Measurements from ENCODE around the gene RFX6.

RFX6 gene

GRCh38 chr6:116895935-116896334 lies 18.9 kb downstream of the RFX6 start:
- DNase-seq: no peak

GRCh38 chr6:116902634-116903033 lies 25.6 kb downstream of the RFX6 start:
- no peak for DNase-seq

GRCh38 chr6:116922853-116923548 lies 46.0 kb downstream of the RFX6 start:
- DNase-seq: no peak

GRCh38 chr6:116924245-116924644 lies 47.2 kb downstream of the RFX6 start:
- DNase-seq: no peak

- DNase-seq: no peak
Measured at GRCh38 chr6:116925088-116925794, 48.2 kb downstream of the RFX6 start.

- DNase-seq: peak; percentile 72
Measured at GRCh38 chr6:116928677-116929076, 51.6 kb downstream of the RFX6 start.

GRCh38 chr6:116929825-116930224 lies 52.8 kb downstream of the RFX6 start:
- no peak for DNase-seq

GRCh38 chr6:116931456-116931855 lies 54.4 kb downstream of the RFX6 start:
- DNase-seq: no peak

GRCh38 chr6:116932496-116932895 lies 55.5 kb downstream of the RFX6 start:
- no peak for DNase-seq

- DNase-seq: no peak
Measured at GRCh38 chr6:116933485-116933884, 56.4 kb downstream of the RFX6 start.

- no peak for DNase-seq
Measured at GRCh38 chr6:116938305-116938704, 61.3 kb downstream of the RFX6 start.

- no peak for DNase-seq
Measured at GRCh38 chr6:116941727-116942126, 64.7 kb downstream of the RFX6 start.

- DNase-seq: peak; percentile 90
Measured at GRCh38 chr6:116945809-116946208, 68.8 kb downstream of the RFX6 start.

- DNase-seq: no peak
Measured at GRCh38 chr6:116948533-116949304, 71.7 kb downstream of the RFX6 start.

- DNase-seq: no peak
Measured at GRCh38 chr6:116949964-116950363, 72.9 kb downstream of the RFX6 start.

GRCh38 chr6:116954335-116954734 lies 77.3 kb downstream of the RFX6 start:
- no peak for DNase-seq

- DNase-seq: no peak
Measured at GRCh38 chr6:116954938-116955337, 77.9 kb downstream of the RFX6 start.

GRCh38 chr6:116955773-116956172 lies 78.7 kb downstream of the RFX6 start:
- no peak for DNase-seq

- DNase-seq: no peak
Measured at GRCh38 chr6:116963972-116964371, 86.9 kb downstream of the RFX6 start.

GRCh38 chr6:116966675-116967576 lies 89.9 kb downstream of the RFX6 start:
- DNase-seq: no peak

- DNase-seq: peak; percentile 57
Measured at GRCh38 chr6:116969211-116969863, 92.3 kb downstream of the RFX6 start.

- DNase-seq: no peak
Measured at GRCh38 chr6:116971959-116972358, 94.9 kb downstream of the RFX6 start.

Data from islet precursor cell (in vitro differentiated cells).